HG03439 (cell line): ENCODE results near the gene ETV5.

Source experiments
- ATAC-seq: cut with Tn5 transposase; IDR thresholded peaks from one replicate; pipeline ENCODE4 v1.9.1; 2021; ENCODE audit warnings: mild to moderate bottlenecking, moderate library complexity; ENCODE audit not compliant: unreplicated experiment

ETV5 gene

DNA sequence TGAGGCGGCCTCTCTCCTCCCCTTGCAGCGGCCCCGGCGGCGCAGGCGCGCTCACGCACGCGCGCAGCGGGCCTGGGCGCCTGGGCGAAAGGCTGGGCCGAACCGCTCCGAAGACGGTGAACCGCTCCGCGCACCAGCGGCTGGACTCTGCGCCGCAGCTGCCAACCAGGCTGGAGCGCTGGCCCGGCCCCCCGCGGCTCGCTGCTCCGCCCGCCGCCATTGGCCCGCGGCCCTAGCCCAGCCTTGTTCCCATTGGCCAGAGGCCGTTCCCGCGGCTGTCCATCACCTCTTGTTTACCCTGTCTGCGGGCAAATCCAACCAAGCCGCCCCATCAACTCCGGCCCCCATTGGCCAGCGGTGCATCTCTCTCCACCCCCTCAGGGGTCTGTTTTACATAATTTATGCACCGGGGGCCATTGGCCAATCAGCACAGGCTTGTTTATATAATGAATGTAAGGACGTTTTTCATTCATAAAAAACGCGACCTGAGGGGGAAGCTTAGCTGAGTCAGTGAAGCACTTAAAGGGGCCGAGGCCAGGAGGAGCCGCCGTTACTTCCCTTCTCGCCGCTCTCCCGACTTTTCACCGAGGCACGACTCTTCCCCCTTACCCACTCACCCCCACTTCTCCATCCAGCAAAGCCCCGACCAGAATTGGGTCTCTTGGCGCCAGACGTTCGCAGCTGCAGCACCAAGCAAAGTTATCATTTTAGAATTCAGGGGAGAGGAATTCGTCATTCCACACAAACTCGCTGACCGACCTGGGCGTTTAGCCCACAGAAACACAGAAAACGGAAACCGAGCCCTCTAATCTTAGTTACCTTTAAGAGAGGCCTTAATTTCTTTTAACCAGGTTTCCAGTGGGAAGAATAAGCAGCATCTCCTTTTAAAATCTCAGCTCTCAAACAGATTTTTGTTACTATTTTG lies at the start of gene ETV5:
Gene ETV5, minus strand, starts transcription at position 149 of the 925 bp plus-strand sequence. CDS start 3,221 bp downstream, outside the sequence.
- ATAC-seq = peak; percentile 95

DNA sequence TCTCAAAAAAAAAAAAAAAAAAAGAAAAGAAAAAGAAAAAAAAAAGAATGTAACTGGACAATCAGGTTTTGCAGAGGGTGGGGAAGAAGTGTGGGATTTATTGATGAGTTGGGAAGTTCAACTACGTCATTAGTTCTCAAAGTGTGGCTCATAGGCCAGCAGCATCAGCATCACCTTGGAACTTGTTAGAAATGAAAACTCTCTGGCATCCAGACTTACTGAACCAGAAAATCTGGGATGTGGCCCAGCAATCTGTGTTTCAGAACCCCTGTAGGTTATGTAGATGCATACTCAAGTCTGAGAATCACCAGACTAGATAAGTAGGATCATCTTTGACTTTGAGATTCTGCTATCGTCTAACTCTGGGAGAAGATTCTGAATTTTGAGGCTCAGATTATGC lies 45.8 kb upstream of the ETV5 start:
- ATAC-seq = no peak

DNA sequence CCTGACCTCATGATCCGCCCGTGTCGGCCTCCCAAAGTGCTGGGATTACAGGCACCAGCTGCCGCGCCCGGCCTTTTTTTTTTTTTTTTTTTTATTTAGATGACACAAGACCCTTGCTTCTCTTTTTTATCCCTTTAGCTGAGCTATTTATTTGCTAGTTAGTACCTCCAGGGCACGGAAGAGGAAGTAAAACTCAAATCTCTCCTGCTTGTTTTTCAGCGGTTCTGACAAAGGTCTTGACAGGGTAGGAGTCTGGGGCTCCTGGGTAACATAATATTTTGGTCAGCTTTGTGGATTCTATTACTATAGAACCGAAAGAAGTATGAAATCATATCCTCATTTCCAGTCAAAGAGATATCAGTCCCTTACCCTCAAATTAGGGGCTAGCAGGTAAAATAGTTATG lies 44.0 kb upstream of the ETV5 start:
- peak; percentile 79 for ATAC-seq

DNA sequence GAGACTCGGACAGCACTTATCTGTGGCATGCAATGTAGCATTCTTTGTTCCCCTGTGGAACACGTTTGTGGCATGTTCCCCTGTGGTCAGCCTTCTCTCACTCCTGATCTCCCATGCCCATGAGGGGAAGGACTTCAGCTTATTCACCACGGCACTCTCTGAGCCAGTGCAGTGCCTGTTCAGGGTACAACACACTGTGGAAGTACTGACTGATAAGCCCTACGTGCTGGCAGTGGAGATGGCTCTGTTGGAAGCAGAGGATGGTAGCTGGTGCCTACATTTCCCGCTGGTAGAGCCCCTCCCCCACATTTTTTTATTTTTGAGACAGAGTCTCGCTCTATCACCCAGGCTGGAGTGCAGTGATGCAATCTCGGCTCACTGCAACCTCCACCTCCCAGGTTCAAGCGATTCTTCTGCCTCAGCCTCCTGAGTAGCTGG lies 43.5 kb upstream of the ETV5 start:
- ATAC-seq = peak; percentile 23

DNA sequence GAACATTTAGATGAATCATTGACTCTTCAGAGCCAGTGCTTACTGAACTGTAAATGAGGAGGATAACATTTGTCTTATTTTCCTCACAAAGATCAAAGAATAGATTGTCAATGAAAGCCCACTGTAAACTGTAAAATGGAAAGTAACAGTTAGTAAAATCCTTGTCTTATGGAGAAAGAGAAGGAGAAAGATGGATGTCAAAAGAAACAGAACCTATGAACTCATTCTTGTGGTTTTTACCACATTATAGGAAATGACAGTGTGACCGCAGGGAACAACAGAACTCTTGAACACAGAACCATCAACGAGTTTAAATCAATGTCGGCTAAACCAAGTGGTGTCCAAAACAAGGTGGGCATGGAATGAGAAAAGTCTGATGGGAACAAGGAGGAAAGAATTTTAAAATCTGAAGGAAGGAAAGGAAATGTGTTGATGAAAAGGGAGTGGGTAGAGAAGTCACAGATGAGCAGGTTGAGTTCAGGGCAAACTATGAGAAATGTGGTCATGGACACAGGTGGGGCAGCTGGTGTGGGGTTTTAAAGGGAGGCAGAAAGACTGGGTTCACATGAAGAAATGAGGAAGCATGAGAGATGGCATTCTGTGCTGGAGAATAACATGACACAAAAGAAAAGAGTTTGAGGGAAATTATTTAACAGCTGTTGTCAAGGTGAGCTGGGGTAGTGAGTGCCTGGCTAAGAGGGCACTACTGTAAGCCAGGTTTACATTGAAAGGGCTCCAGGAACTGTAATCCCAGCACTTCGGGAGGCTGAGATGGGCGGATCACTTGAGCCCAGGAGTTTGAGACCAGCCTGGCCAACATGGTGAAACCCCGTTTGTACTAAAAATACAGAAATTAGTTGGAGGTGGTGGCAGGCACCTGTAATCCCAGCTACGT lies 42.4 kb upstream of the ETV5 start:
- no peak for ATAC-seq

DNA sequence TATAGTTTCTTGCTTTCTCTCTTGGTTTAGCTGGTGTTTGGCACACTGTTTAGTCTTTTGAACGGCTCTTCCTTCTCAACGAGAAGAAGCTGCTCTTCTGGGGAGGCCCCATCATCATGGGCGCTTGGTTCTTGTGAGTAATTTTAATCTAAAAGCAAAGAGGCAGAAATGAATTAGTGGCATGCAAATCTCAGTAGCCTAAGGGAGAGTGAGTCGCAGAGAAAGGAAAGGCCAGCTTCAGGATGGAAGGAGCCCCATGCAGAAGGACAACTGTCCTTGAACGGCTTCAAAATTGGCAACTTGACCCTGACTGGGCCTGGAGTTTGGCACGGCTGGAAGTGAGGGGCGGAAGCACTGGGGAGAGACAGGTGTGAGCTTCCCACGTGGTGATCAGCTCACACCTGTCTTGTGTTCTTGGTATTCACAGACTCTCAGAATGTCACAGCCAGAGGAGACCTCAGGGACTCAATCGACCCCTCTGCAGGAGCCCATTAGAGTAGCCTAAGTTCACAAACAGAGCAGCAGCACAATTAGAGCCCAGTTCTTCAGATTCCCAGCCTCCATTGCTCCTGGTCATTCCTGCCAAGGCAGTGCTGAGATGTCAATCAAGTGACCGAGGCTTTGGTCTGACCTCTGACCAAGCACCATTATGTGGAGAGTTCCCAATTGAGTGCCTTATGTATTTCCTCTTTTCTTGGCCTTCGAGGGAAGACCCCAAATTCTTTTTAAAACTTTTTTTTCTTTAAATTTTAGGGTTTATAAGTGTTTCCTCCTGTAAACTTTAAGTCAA lies 41.3 kb upstream of the ETV5 start:
- no peak for ATAC-seq

DNA sequence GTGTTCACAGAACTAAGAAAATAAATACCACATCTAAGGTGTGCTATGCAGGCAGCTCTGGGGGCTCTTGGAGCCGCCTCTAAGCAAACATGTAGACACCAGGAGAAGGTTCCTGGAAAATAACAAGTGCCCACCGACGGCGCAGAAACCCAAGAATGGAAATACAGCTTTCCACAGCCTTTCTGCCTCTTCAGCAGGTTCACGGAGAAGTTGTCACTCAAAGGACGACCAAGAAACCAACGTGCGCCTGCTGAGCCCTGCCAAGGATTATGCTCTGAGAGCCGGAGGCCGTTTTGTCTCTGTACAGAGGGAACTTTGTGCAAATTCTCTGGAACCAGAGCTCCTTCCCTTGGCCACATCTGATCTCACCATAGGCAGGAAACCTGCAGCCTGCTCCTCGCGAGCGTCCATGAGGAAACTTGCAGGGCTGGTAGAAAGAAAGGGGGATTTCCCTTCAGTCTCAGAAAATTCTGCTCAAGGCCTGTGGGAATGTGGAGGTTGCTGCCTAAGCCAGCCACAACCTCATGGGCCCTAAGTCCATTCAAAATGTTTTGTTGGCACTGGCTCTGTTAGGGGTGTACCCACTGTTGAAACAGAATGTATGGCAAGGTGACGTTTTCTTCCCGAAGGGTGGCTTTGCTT lies 40.6 kb upstream of the ETV5 start:
- ATAC-seq = no peak

DNA sequence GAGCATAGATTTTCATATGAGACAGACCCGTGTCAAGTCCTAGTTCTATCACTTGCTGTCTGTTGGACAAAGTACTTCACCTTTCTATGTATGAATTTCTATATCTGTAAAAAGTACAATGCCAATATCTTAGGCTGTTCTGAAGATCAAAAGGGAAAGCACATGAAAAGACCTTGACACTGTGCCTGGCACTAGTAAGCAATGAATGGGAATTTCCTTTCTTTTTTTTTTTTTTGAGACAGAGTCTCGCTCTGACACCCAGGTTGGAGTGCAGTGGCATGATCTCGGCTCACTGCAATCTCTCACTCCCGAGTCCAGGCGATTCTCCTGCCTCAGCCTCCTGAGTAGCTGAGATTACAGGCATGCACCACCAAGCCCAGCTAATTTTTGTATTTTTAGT lies 35.4 kb upstream of the ETV5 start:
- ATAC-seq = no peak

DNA sequence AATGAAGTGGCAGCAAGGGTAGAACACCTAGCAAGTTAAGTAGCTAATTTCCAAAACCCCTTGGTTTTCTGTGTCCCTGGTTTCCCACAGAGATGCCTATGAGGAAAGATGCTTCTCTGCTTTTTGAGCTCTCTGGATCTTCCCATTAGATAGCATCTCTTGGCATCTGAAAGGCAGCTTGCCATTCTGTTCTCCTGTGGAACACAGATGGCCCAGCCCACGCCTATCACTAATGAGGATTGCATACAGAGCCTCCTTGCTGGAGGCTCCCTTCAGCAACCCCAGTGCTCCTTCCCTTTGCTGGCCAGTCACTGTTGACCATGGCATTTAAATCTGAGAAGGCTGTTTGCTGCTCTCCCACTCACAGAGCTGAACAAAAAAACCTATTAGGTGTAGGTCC lies 34.4 kb upstream of the ETV5 start:
- no peak for ATAC-seq

DNA sequence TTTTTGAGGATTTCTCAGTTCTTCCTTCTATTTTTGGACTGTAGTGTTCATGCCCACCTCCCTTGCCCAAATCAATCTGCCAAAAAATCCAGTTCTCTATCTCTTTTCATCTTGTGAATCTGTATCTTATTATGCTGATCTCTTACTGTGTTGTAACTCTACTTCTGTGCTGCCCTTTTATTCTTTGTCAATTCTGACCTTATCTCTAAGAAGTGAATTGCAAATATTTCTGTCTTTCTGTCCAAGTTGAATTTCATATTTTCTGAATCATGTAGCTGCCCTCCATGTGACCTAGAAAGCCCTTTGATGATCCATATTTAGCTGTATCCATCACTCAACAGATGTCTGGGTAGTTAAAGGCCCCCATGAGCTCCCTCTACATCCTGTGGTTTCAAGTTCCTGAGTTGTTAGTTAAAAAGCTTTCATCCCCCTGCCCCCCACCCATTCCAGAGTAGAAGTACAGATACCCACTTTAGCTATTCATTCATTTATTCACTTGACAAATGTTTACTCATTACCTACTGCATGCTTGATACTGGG lies 33.6 kb upstream of the ETV5 start:
- no peak for ATAC-seq

DNA sequence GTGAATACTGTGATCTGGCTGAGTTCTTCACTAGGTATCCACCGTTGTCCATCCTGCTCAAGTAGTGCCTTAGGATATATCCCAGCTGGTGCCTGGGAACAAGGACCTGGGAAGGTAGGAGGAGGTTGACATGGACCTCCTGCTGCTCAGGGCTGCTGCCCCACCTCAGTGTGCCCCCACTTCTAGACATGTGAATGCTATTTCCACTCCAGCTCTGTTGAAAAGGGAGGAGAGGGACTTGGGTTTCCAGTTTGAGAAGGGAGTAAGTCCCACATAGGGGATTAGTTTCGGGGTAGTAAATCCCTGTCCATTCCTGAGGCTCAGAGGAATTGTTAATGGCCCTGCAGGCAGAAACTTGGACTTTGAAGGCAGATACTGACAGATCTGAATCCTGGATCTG lies 32.9 kb upstream of the ETV5 start:
- no peak for ATAC-seq

DNA sequence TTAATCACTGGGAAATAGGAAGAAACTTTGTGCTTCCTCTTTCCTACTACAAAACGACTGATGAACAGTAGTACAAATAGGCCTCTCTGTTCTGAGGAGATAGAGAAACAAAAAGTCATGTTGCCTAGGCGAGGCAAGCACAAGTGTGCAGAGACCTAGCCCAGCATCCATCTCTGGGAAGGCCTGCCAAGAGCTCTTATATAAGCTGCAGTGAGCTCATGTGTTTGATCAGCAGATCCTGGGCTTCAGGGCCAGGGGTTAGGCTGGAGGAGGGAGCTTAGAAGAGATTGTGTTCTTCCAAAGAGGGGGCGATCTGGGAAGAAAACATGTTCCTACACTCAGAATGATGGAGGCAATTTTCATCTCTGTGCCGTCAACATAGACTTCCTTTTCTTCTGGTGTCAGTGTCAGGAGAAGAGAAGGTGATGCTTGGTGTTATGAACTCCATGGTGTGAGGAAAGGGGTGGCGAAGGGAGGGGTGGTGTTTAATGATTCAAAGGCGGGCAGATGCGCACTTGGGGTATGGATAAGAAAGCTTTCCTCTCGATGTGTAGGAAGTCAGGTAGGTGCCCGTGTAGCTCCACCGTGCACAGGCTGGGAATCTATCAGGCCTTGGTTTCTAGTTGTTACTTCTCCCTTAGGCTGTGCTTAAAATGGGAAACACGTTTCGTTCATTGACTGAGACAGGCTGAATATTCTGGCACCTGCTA lies 29.5 kb upstream of the ETV5 start:
- ATAC-seq = no peak

DNA sequence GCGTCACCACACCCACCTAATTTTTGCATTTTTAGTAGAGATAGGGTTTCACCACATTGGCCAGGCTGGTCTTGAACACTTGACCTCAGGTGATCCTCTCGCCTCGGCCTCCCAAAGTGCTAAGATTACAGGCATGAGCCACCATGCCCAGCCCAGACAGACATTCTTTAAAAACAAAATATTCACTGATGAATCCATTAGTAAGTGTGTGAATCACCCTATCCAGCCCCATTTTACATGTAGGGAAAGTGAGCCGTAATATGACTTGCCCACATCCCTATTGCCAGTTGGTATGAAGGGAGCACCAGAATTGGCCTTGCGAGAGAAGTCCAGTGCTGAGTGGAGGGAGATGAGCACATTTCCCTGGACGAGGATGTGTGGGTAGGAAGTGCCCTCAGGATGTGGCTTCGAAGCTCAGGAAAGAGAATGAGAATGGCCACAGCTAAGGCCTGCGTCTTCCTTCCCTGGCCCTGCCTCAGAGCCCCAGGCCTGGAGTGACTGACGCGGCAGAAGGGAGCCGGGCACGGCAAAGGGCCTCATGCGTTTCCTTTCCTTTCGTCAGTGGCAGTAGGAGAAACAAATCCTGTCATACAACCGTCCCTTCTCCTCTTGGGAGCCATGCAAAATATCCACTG lies 28.3 kb upstream of the ETV5 start:
- ATAC-seq = no peak

DNA sequence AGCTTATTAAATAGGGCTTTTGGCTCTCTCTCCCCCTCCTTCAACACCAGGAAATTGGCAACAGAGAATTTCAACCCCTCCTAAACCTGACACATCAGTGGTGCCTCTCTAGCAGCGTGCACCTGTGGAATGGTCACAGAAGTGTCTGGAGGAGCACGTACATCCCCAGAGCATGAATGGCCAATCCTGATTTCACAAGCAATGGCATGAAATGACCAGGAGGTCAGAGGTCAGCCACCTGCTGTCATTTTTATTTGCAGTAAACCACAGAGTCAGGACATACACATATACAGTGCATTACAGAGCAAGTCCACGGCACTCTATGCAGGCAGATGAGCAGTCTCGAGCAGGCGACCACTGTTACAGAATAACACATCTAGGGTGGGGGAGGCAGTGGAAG lies 25.1 kb upstream of the ETV5 start:
- ATAC-seq = no peak

DNA sequence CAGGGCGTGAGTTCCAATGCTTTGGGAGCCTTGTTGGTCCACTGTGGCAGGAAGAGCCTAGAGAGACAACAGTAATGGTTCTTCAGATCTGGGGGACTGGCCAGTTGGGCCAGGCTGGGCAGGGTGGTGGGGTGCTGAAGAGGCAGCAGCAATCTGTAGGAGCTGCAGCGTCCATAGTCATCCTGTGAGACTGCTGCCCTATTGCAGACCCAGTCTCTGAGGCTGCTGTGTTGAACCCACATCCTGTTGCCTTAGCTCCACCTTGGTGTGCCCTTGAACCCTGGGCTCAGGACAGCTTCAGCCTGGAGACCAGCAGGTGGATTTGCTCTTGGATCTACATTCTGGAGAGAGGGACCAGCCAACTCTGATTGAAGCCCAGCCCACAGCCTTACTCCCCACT lies 23.6 kb upstream of the ETV5 start:
- ATAC-seq = no peak

DNA sequence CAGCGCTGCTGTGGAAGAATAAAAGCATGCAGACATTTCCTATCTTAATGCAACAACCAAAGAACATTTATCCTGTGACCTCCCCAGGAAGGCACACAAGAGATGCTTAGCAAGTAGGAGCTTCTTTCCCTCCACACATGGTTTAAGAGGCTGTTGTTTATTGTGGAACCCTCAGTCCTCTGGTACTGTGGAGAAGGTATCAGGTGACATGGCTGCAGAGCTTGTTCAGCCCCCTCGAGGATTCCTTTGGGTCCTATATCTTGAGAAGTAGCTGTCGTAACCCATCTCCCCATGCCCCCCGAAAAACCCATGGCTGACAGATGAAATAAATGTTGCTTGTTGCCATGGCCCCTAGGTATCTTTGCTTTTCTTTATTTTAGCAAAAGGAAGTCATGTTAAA lies 20.3 kb upstream of the ETV5 start:
- ATAC-seq = no peak

DNA sequence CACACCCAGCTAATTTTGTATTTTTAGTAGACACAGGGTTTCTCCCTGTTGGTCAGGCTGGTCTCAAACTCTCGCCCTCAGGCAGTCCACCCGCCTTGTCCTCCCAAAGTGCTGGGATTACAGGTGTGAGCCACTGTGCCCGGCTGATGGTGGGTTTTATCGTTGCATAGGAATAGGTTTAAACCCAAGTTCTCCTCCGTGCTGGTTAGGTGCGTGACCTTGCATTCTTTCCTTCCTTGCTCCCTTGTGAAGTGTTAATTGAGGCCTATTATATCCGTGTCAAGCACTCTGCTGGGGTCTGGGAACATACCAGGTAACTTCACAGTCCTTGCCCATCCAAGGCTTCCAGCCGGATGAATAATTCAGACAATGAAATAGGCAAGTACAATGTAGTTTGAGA lies 19.3 kb upstream of the ETV5 start:
- ATAC-seq = no peak

DNA sequence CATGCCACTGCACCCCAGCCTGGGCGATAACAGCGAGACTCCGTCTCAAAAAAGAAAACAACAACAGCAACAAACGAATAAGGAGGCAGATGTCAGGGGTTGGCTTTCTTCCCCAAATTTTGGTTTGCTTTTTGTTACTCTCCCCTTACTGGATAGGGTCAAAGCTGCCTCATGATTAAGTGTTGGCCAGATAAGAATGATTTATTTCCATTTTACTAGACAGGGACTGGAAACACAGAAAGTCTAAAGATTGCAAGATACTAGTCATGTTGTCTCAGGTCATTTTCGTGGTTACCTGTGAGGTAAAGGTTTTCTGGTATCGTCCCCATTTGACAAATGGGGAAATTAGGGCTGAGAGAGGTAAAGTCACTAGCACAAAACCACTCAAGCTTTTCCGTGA lies 18.6 kb upstream of the ETV5 start:
- ATAC-seq = no peak

DNA sequence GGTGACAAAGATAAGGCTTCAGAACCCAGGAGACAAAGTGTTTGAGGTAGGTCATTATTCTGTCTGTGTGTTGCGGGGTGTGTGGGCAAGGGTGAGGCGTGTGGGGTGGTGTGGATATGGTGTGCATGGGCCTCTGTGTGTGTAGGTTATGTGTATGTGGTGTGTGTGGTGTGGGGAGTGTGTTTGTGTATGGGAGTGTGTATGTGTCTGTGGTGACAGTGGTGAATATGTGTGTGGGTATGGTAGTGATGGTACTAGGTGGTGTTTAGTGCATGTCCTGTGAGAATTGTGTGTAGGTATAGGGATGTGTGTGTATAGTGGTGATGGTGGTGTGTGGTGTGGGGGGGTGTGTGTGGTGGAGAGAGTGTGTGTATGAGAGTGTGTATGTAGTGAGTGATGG lies 16.2 kb upstream of the ETV5 start:
- no peak for ATAC-seq
